ENCODE results near the gene DNAJB4. TPM values are rescaled to one million over a fixed set of nuclear protein-coding genes. Genes with fewer than 3 reads are reported as not detected.
A peak's percentile ranks its signal among the peaks of the same experiment; 100 is the strongest.

Gene DNAJB4
- total RNA-seq, 2 donors from 2014 or later: 20.2 to 24.1 TPM

DNA sequence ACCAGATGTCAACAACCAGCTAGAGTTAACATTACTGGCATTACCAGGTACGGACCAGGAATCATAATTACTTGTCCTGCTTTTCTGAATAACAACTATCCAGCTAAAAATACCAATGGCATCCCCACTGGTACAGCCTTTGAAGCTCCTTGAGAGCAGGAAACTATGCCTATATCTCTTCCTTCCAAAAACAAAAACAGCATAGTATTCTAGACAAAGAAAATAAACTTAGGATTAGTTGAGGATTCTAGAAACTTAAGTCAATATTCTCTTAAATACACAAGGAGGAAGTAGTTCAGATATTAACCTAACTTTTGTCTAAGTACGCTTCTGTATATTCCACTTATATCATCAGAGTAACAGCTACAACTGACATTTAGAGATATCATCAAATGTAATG is 28.8 kb upstream of the DNAJB4 start:
- Histone ChIP-seq H3K36me3 (replicated peaks in 1 of 2; ENCODE audit: insufficient read depth in 1 of 2, low read depth in 2 of 2) (no peaks in the 10 kb centered on the region), H3K4me3 (no peak overlapping the region), H3K27me3 (no peaks in the 10 kb centered on the region), H3K27ac (peak overlapping the region in 3 of 4 donors; percentile 27 to 99 (median 95)), H3K4me1 (peaks cover 51% of the 10 kb centered on the region), H3K9me3 (no peaks in the 10 kb centered on the region)
- TF ChIP-seq, protein P1, sequence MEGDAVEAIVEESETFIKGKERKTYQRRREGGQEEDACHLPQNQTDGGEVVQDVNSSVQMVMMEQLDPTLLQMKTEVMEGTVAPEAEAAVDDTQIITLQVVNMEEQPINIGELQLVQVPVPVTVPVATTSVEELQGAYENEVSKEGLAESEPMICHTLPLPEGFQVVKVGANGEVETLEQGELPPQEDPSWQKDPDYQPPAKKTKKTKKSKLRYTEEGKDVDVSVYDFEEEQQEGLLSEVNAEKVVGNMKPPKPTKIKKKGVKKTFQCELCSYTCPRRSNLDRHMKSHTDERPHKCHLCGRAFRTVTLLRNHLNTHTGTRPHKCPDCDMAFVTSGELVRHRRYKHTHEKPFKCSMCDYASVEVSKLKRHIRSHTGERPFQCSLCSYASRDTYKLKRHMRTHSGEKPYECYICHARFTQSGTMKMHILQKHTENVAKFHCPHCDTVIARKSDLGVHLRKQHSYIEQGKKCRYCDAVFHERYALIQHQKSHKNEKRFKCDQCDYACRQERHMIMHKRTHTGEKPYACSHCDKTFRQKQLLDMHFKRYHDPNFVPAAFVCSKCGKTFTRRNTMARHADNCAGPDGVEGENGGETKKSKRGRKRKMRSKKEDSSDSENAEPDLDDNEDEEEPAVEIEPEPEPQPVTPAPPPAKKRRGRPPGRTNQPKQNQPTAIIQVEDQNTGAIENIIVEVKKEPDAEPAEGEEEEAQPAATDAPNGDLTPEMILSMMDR (IDR thresholded peaks at IDR 0.05): no peak
- TF ChIP-seq POLR2A (IDR thresholded peaks at IDR 0.05): no peak
- intact Hi-C loops (cut with DNase I): no loop called here
- WGBS, 2 donors: 10 to 19% methylated on average over 2 of the region's 2 CpGs
- DNase-seq: no peak
- ATAC-seq: no peak

DNA sequence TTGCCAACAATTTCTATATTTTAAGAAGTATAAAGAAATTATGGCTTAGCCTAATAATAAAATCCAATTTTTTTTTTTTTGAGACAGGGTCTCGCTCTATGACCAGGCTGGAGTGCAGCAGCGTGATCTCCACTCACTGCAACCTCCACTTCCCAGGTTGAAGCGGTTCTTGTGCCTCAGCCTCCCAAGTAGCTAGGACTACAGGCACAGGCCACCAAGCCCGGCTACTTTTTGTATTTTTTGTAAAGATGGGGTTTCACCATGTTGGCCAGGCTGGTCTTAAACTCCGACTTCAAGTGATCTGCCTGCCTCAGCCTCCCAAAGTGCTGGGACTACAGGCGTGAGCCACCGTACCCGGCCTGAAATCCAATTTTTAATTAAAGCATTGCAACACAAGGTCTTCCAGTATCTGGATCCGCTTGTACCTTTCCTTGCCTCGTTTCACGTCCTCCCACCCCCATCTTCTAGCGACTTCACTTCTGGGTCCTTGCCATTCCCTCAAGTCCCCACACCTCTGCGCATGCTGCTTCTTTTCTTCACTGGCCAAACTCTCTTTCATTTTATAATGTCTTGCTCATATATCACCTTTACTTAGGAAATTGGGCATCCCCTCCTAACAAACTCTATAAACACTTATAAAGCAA is 28.2 kb upstream of the DNAJB4 start:
- no peak for ATAC-seq
- intact Hi-C loops (cut with DNase I): no loop called here
- Histone ChIP-seq H3K4me1 (peaks cover 52% of the 10 kb centered on the region), H3K4me3 (peak overlapping the region in 1 of 2 donors; percentile 54), H3K36me3 (replicated peaks in 1 of 2; ENCODE audit: insufficient read depth in 1 of 2, low read depth in 2 of 2) (no peaks in the 10 kb centered on the region), H3K27me3 (no peaks in the 10 kb centered on the region), H3K27ac (peak overlapping the region in 3 of 4 donors; percentile 95 to 99 (median 97)), H3K9me3 (no peaks in the 10 kb centered on the region)
- no peak for DNase-seq
- WGBS, 2 donors: 20 to 38% methylated on average over 13 of the region's 13 CpGs
- TF ChIP-seq, protein P1 (IDR thresholded peaks at IDR 0.05): no peak

DNA sequence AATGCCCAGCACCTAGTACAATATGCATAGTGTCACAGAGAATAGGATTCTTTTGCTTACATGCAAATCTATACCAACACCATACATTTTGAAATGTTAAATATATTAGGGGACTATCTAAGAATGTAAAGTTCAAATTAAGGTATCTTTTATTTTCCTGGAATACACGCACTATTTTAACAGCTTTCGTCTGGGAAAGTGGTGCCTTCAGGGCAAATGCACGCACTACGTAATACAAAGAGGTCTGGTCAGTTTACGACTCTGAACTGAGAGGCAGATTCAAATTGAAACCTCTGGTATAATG is 26.8 kb upstream of the DNAJB4 start:
- TF ChIP-seq POLR2A (IDR thresholded peaks at IDR 0.05): no peak
- TF ChIP-seq, protein P1 (IDR thresholded peaks at IDR 0.05): no peak
- 0 to 2% methylated on average over 5 of the region's 5 CpGs for WGBS, 2 donors
- ATAC-seq (no peak), DNase-seq (no peak)
- Histone ChIP-seq H3K27ac (peak overlapping the region; percentile 95 to 99 (median 97)), H3K27me3 (no peaks in the 10 kb centered on the region), H3K4me3 (peak overlapping the region; percentile 54 to 83), H3K4me1 (peaks cover 46% of the 10 kb centered on the region), H3K36me3 (replicated peaks in 1 of 2; ENCODE audit: insufficient read depth in 1 of 2, low read depth in 2 of 2) (no peaks in the 10 kb centered on the region), H3K9me3 (no peaks in the 10 kb centered on the region)
- intact Hi-C loops (cut with DNase I): no loop called here

DNA sequence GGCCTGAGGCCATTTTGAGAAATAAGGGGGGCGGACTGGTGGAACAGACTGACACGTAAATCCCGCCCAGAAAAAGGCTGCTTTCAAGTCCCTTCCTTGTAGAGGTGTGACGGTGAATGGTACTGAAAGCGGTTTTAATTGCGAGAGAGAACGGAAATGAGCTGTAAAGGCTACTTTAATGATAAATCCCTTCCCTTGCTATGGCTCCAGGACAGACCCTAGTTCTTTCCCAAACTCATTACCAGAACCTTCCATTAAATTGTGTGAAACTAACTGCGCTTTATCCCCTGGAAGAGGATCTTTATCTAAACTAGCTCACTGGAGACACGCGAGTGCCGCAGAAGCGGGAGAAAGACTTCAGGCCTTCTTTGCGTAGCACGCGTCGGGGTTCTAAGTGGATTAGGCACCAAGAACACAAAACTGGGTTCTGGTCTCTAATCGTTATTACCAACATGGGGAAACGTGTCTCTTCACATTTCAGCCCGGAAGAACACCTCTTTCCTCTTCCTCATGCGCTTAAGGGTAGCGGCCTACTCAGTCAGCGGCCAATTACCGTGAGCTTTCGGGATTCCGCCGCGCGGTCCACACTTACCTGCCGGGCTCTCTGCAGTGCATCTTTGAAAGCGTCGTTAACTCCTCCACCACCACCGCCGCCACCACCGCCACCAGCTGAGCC is 26.3 kb upstream of the DNAJB4 start:
- Histone ChIP-seq H3K9me3 (no peaks in the 10 kb centered on the region), H3K4me3 (peak overlapping the region; percentile 54 to 83), H3K27me3 (no peaks in the 10 kb centered on the region), H3K36me3 (replicated peaks in 1 of 2; ENCODE audit: insufficient read depth in 1 of 2, low read depth in 2 of 2) (no peaks in the 10 kb centered on the region), H3K4me1 (peaks cover 48% of the 10 kb centered on the region), H3K27ac (peak overlapping the region; percentile 95 to 99 (median 97))
- ATAC-seq (peak; percentile 61), DNase-seq (peak; percentile 70 to 91 (median 75))
- peak in 1 of 3 donors; percentile 43 for TF ChIP-seq POLR2A (IDR thresholded peaks at IDR 0.05)
- TF ChIP-seq, protein P1 (IDR thresholded peaks at IDR 0.05): no peak
- WGBS, 2 donors: 0 to 1% methylated on average over 28 to 34 of the region's 34 CpGs
- intact Hi-C loops (cut with DNase I): no loop called here
